Liver (tissue), 9 donors: Measurements from ENCODE around the gene SPATA16. TPM values are rescaled to one million over a fixed set of nuclear protein-coding genes. Genes with fewer than 3 reads are reported as not detected.

Experiments
- DNase-seq: peaks from one replicate; pipeline ENCODE4 v3.0.0-alpha.2; 2017; ENCODE audit warnings: low spot score
- H3K27ac ChIP-seq, 2 donors: one replicate each; pipeline ENCODE4 v1.7.0; 2013; ENCODE audit warnings: inconsistent platforms in 2 of 2, low read length in 2 of 2, control low read depth in 1 of 2, low read depth in 1 of 2, mild to moderate bottlenecking in 1 of 2
- H3K27me3 ChIP-seq, 4 donors: one replicate each; pipeline versions ENCODE4 v1.6.1 to v1.7.0; 2013; ENCODE audit warnings: low read length in 3 of 4, inconsistent platforms in 1 of 4, mild to moderate bottlenecking in 1 of 4, moderate library complexity in 1 of 4; ENCODE audit not compliant: control insufficient read depth in 4 of 4, insufficient read depth in 4 of 4
- H3K36me3 ChIP-seq, 4 donors: one replicate each; pipeline versions ENCODE4 v1.6.1 to v1.7.0; 2013; ENCODE audit warnings: low read length in 3 of 4, mild to moderate bottlenecking in 3 of 4, low read depth in 1 of 4, moderate library complexity in 1 of 4; ENCODE audit not compliant: control insufficient read depth in 4 of 4, insufficient read depth in 3 of 4
- H3K4me1 ChIP-seq, 4 donors: one replicate each; pipeline versions ENCODE4 v1.6.1 to v1.7.0; 2013; ENCODE audit warnings: low read length in 3 of 4, mild to moderate bottlenecking in 3 of 4, moderate library complexity in 1 of 4; ENCODE audit not compliant: control insufficient read depth in 4 of 4, insufficient read depth in 4 of 4
- H3K4me3 ChIP-seq, 3 donors: one replicate each; pipeline versions ENCODE4 v1.6.1 to v1.7.0; 2013; ENCODE audit warnings: low read length in 3 of 3, control low read depth in 1 of 3, low read depth in 1 of 3, mild to moderate bottlenecking in 1 of 3
- H3K9ac ChIP-seq, 2 donors: one replicate each; pipeline ENCODE4 v1.7.0; 2013; ENCODE audit warnings: low read length in 2 of 2, mild to moderate bottlenecking in 2 of 2, moderate library complexity in 2 of 2, control low read depth in 1 of 2, low read depth in 1 of 2
- H3K9me3 ChIP-seq, 4 donors: one replicate each; pipeline versions ENCODE4 v1.6.1 to v1.7.0; 2013; ENCODE audit warnings: low read length in 3 of 4; ENCODE audit not compliant: control insufficient read depth in 4 of 4
- ATF3 ChIP-seq: IDR thresholded peaks from 2 replicates; pipeline ENCODE4 v1.6.1; 2016; ENCODE audit warnings: antibody characterized with exemption
- EGR1 ChIP-seq, 2 donors: IDR thresholded peaks; 2 replicates each; pipeline ENCODE4 v1.6.1; 2016 to 2018; ENCODE audit warnings: antibody characterized with exemption in 2 of 2, low read depth in 2 of 2
- FOXA1 ChIP-seq: IDR thresholded peaks from 2 replicates; pipeline ENCODE4 v1.6.1; 2016; ENCODE audit warnings: antibody characterized with exemption
- FOXA2 ChIP-seq: IDR thresholded peaks from 2 replicates; pipeline ENCODE4 v1.6.1; 2016; ENCODE audit warnings: antibody characterized with exemption
- GABPA ChIP-seq, 2 donors: IDR thresholded peaks in 1 of 2; conservative IDR thresholded peaks in 1 of 2; 2 replicates each; pipeline ENCODE4 v1.6.1; 2016; ENCODE audit warnings: antibody characterized with exemption in 2 of 2, mild to moderate bottlenecking in 1 of 2, moderate library complexity in 1 of 2
- HNF4A ChIP-seq, 2 donors: conservative IDR thresholded peaks; 2 replicates each; pipeline ENCODE4 v1.6.1; 2016; ENCODE audit warnings: antibody characterized with exemption in 2 of 2, mild to moderate bottlenecking in 2 of 2
- HNF4G ChIP-seq: IDR thresholded peaks from 2 replicates; pipeline ENCODE4 v1.6.1; 2016; ENCODE audit warnings: antibody characterized with exemption
- JUND ChIP-seq, 2 donors: IDR thresholded peaks; 2 replicates each; pipeline ENCODE4 v1.6.1; 2016; ENCODE audit warnings: antibody characterized with exemption in 2 of 2
- NR2F2 ChIP-seq: IDR thresholded peaks from 2 replicates; pipeline ENCODE4 v1.6.1; 2016; ENCODE audit warnings: antibody characterized with exemption
- RAD21 ChIP-seq, 2 donors: IDR thresholded peaks; 2 replicates each; pipeline ENCODE4 v1.6.1; 2016; ENCODE audit warnings: antibody characterized with exemption in 2 of 2, mild to moderate bottlenecking in 2 of 2
- RXRA ChIP-seq, 2 donors: IDR thresholded peaks; 2 replicates each; pipeline ENCODE4 v1.6.1; 2017 to 2018; ENCODE audit warnings: antibody characterized with exemption in 2 of 2, mild to moderate bottlenecking in 1 of 2
- SP1 ChIP-seq: IDR thresholded peaks from 2 replicates; pipeline ENCODE4 v1.6.1; 2018; ENCODE audit warnings: antibody characterized with exemption, mild to moderate bottlenecking
- YY1 ChIP-seq: IDR thresholded peaks from 2 replicates; pipeline ENCODE4 v1.6.1; 2016; ENCODE audit warnings: antibody characterized with exemption, mild to moderate bottlenecking
- WGBS: extraction: QIAGEN DNeasy Blood & Tissue Kit; methylation state at CpG from one replicate; pipeline ENCODE4 v1.1.7; 2013; 5-methylcytosine and 5-hydroxymethylcytosine counted together
- polyA plus RNA-seq, 2 donors: library from polyadenylated mRNA; stranded (reverse) in 1 of 2; unstranded in 1 of 2; fragments of 200-250 nt in 1 of 2; fragments of >200 nt in 1 of 2; fragmentation: Nextera tagmentation in 1 of 2; extraction: Ambion mirVana in 1 of 2; gene quantifications; one replicate each; pipeline versions ENCODE4 v1.2.1 to v1.2.3, GENCODE V29; 2013 to 2015
- total RNA-seq, 2 donors: library from RNA; depleted of rRNA; stranded (reverse); fragments of >200 nt; gene quantifications; one replicate each; pipeline ENCODE4 v1.2.3, GENCODE V29; 2014
- TF ChIP-seq, protein P1 (sequence below): IDR thresholded peaks from 2 replicates; pipeline ENCODE4 v1.6.1; 2016; ENCODE audit warnings: antibody characterized with exemption, mild to moderate bottlenecking
- TF ChIP-seq, protein P2 (sequence below): IDR thresholded peaks from 2 replicates; pipeline ENCODE4 v1.6.1; 2016; ENCODE audit warnings: antibody characterized with exemption
- donor health status: healthy.
- donor health status: healthy.
- donor health status: healthy.
- donor health status: healthy.
- donor health status: healthy.

SPATA16 gene
- total and polyA plus RNA-seq, 4 donors, result not detected

GRCh38 chr3:172980849-172981248 lies 160.2 kb downstream of the SPATA16 start (continued):
- TF ChIP-seq SP1, result no peak

- TF ChIP-seq GABPA (IDR thresholded peaks at IDR 0.05 in 1 of 2, conservative IDR thresholded peaks at IDR 0.05 in 1 of 2), result no peak
- no peak for TF ChIP-seq ATF3
- no peak for TF ChIP-seq FOXA1
- no peak for TF ChIP-seq FOXA2
- Histone ChIP-seq H3K9ac (no peak overlapping the region), H3K9me3 (no peaks in the 10 kb centered on the region), H3K4me3 (no peak overlapping the region), H3K36me3 (no peaks in the 10 kb centered on the region), H3K27ac (no peak overlapping the region), H3K4me1 (no peaks in the 10 kb centered on the region), H3K27me3 (no peaks in the 10 kb centered on the region)
- WGBS, result 57% methylated on average over 1 of the region's 1 CpG
- no peak for DNase-seq
Observed at GRCh38 chr3:172977696-172978095, 163.3 kb downstream of the SPATA16 start.

DNA sequence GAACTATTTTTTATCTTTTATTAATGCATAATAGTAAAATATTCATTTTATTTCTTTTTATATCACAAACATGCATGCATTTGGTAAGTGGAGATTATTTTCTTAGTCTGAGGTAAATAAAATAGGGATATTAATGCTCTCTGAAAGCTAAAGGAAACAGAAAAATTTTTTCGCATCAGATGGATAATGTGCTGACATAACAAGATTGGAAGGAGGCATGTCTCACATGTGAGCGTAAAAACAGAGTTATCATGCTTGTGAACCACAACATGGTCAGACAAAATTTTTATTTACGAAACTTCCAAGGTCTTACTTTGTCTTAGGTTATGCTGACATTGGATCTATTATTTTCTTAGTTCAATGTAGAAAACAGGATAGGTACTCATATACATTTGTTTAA lies 166.1 kb downstream of the SPATA16 start:
- no peak for TF ChIP-seq RAD21 (IDR thresholded peaks at IDR 0.05)
- TF ChIP-seq, protein P1, sequence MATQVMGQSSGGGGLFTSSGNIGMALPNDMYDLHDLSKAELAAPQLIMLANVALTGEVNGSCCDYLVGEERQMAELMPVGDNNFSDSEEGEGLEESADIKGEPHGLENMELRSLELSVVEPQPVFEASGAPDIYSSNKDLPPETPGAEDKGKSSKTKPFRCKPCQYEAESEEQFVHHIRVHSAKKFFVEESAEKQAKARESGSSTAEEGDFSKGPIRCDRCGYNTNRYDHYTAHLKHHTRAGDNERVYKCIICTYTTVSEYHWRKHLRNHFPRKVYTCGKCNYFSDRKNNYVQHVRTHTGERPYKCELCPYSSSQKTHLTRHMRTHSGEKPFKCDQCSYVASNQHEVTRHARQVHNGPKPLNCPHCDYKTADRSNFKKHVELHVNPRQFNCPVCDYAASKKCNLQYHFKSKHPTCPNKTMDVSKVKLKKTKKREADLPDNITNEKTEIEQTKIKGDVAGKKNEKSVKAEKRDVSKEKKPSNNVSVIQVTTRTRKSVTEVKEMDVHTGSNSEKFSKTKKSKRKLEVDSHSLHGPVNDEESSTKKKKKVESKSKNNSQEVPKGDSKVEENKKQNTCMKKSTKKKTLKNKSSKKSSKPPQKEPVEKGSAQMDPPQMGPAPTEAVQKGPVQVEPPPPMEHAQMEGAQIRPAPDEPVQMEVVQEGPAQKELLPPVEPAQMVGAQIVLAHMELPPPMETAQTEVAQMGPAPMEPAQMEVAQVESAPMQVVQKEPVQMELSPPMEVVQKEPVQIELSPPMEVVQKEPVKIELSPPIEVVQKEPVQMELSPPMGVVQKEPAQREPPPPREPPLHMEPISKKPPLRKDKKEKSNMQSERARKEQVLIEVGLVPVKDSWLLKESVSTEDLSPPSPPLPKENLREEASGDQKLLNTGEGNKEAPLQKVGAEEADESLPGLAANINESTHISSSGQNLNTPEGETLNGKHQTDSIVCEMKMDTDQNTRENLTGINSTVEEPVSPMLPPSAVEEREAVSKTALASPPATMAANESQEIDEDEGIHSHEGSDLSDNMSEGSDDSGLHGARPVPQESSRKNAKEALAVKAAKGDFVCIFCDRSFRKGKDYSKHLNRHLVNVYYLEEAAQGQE, result no peak
- TF ChIP-seq RXRA (IDR thresholded peaks at IDR 0.05), result no peak
- no peak for TF ChIP-seq EGR1 (IDR thresholded peaks at IDR 0.05; ENCODE audit: low read depth in 2 of 2)
- TF ChIP-seq, protein P2, sequence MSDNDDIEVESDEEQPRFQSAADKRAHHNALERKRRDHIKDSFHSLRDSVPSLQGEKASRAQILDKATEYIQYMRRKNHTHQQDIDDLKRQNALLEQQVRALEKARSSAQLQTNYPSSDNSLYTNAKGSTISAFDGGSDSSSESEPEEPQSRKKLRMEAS, result no peak
- TF ChIP-seq NR2F2, result no peak
- TF ChIP-seq FOXA1, result no peak
- no peak for TF ChIP-seq HNF4G
- TF ChIP-seq JUND (IDR thresholded peaks at IDR 0.05), result no peak
- TF ChIP-seq ATF3, result no peak
- TF ChIP-seq HNF4A (conservative IDR thresholded peaks at IDR 0.05), result no peak
- no peak for TF ChIP-seq YY1
- H3K9me3 ChIP-seq, result no peaks in the 10 kb centered on the region
- WGBS, result 79% methylated on average over 3 of the region's 3 CpGs

More for the DNA sequence above, 166.1 kb downstream of the SPATA16 start:
- Histone ChIP-seq H3K9ac (no peak overlapping the region), H3K27ac (no peak overlapping the region), H3K4me3 (no peak overlapping the region), H3K27me3 (no peaks in the 10 kb centered on the region), H3K36me3 (no peaks in the 10 kb centered on the region), H3K4me1 (no peaks in the 10 kb centered on the region)
- DNase-seq, result no peak
